PC-9 (cell line): ENCODE data around the gene SCRN1.

ENCODE experiments used
- CTCF ChIP-seq: fragments of 200-600 bp; sonication (generic); conservative IDR thresholded peaks from 2 replicates; pipeline ENCODE4 v1.6.1; 2017; ENCODE audit warnings: mixed run types, antibody characterized with exemption, mild to moderate bottlenecking, moderate library complexity
- EZH2 ChIP-seq: fragments of 200-600 bp; sonication (generic); IDR thresholded peaks from 2 replicates; pipeline ENCODE4 v1.8.0; 2017; ENCODE audit warnings: antibody characterized with exemption, low read depth

GRCh38 chr7:29991937-29992336 is 2.3 kb upstream of the SCRN1 start:
- TF ChIP-seq CTCF, result no peak
- no peak for TF ChIP-seq EZH2
